BE2C (cell line): ENCODE results near the gene SLCO6A1.

ENCODE experiments used
- DNase-seq: peaks from one replicate; pipeline ENCODE4 v3.0.0-alpha.2; 2020
- H3K27me3 ChIP-seq: fragments of 250-450 bp; sonication (Bioruptor Pico); 2 replicates; pipeline ENCODE4 v1.5.1; 2020; ENCODE audit warnings: mild to moderate bottlenecking
- H3K36me3 ChIP-seq: fragments of 250-450 bp; sonication (Bioruptor Pico); 2 replicates; pipeline ENCODE4 v1.5.1; 2020; ENCODE audit warnings: mild to moderate bottlenecking
- H3K4me1 ChIP-seq: fragments of 250-450 bp; sonication (Bioruptor Pico); 2 replicates; pipeline ENCODE4 v1.5.1; 2020
- H3K4me3 ChIP-seq: 2 replicates; pipeline ENCODE4 v1.5.1; 2011; ENCODE audit warnings: low read depth, low read length
- H3K9me3 ChIP-seq: fragments of 250-450 bp; sonication (Bioruptor Pico); 2 replicates; pipeline ENCODE4 v1.5.1; 2020
- TF ChIP-seq, protein P1 (sequence below): IDR thresholded peaks from 2 replicates; pipeline ENCODE4 v1.5.1; 2012; ENCODE audit warnings: mild to moderate bottlenecking, low read depth, low read length

SLCO6A1 gene

DNA sequence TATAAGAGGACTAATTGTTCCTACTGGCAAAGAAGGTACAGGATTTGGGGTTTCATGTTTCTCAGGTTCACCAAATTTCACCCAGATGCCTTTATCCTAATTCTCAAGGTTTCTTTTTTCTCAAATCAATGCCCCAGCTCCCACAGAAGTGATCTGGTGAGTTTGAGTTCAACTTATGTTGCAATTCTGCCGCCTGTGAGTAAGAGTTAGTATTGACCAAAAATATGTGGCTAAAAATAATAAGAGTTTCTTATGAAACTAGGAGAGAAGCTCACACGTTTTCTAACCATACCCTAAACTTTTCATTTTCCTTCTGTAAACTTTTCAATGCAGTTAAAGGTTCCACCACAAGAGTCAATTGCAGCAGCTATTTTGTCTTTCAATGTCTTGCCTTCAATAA, 15.1 kb downstream of the SLCO6A1 start:
- TF ChIP-seq, protein P1, sequence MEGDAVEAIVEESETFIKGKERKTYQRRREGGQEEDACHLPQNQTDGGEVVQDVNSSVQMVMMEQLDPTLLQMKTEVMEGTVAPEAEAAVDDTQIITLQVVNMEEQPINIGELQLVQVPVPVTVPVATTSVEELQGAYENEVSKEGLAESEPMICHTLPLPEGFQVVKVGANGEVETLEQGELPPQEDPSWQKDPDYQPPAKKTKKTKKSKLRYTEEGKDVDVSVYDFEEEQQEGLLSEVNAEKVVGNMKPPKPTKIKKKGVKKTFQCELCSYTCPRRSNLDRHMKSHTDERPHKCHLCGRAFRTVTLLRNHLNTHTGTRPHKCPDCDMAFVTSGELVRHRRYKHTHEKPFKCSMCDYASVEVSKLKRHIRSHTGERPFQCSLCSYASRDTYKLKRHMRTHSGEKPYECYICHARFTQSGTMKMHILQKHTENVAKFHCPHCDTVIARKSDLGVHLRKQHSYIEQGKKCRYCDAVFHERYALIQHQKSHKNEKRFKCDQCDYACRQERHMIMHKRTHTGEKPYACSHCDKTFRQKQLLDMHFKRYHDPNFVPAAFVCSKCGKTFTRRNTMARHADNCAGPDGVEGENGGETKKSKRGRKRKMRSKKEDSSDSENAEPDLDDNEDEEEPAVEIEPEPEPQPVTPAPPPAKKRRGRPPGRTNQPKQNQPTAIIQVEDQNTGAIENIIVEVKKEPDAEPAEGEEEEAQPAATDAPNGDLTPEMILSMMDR, result no peak

DNA sequence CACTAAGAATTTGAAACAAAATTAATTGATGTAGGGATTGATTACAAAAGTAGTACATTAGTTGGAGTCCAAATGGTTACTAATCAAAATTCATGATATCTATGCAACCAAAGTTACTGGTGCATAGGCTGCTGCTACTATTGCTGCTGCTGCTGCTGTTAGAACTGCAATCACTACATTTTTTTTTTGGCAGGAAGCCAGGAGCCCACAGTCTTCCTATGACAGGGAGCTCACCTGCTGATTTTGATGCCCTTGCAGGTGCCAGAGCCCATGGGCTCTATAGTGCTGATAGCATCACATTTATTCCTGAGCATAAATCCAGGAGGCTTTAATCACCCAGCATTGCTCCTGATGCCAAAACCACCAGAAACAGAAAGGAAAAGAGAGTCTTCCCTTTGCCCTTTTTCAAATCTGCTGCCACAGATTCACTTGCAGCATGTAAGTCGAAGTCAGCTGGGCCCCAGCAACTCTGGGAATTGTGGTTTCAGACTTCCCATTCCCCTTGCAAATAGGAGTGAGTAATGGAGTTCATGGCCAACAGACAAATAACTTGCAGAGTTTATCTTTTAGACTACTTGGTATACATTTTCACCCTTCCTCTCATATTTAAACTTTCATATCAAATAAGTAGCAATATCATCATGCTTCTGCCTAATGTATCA, 17.6 kb downstream of the SLCO6A1 start:
- TF ChIP-seq, protein P1, result no peak
- Histone ChIP-seq H3K36me3 (no peaks in the 10 kb centered on the region), H3K9me3 (no peaks in the 10 kb centered on the region), H3K4me3 (no peak overlapping the region), H3K27me3 (no peaks in the 10 kb centered on the region), H3K4me1 (no peaks in the 10 kb centered on the region)
- no peak for DNase-seq

More for the DNA sequence above, 15.1 kb downstream of the SLCO6A1 start:
- Histone ChIP-seq H3K36me3 (no peaks in the 10 kb centered on the region), H3K4me1 (no peaks in the 10 kb centered on the region), H3K27me3 (no peaks in the 10 kb centered on the region), H3K9me3 (no peaks in the 10 kb centered on the region), H3K4me3 (no peak overlapping the region)
- DNase-seq, result no peak

- TF ChIP-seq, protein P1, result no peak
- H3K9me3 ChIP-seq, result no peaks in the 10 kb centered on the region
- DNase-seq, result no peak
These were observed 45.1 kb downstream of the SLCO6A1 start for GRCh38 chr5:102453716-102454115.

DNA sequence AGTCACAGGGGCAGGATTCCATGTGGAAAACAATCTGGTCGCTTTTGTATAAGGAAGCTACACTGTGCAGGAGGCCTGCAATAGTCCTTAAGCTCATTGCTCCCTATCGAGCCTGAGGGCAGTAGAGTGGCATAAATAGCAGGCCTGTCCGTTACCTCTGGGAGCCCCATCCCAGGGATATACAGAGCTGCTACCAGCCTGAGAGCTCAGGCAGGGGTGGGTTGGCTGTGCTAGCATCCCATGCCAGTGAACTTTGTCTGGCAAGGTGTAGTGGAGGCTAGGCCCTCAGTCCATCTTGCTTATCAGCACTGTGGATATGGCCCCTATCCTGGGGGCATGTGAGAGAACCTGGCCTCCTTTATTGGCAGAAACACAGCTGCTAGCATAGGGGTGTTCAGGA, 47.7 kb downstream of the SLCO6A1 start:
- Histone ChIP-seq H3K9me3 (no peaks in the 10 kb centered on the region), H3K4me1 (no peaks in the 10 kb centered on the region), H3K4me3 (no peak overlapping the region), H3K27me3 (no peaks in the 10 kb centered on the region), H3K36me3 (no peaks in the 10 kb centered on the region)
- TF ChIP-seq, protein P1, result no peak
- DNase-seq, result no peak

More at GRCh38 chr5:102453716-102454115, 45.1 kb downstream of the SLCO6A1 start:
- Histone ChIP-seq H3K4me3 (no peak overlapping the region), H3K4me1 (no peaks in the 10 kb centered on the region), H3K27me3 (no peaks in the 10 kb centered on the region), H3K36me3 (no peaks in the 10 kb centered on the region)

GRCh38 chr5:102450313-102450990, 48.3 kb downstream of the SLCO6A1 start:
- Histone ChIP-seq H3K9me3 (no peaks in the 10 kb centered on the region), H3K4me3 (no peak overlapping the region), H3K36me3 (no peaks in the 10 kb centered on the region), H3K27me3 (no peaks in the 10 kb centered on the region), H3K4me1 (no peaks in the 10 kb centered on the region)
- TF ChIP-seq, protein P1, result peak; percentile 62
- peak; percentile 31 for DNase-seq

DNA sequence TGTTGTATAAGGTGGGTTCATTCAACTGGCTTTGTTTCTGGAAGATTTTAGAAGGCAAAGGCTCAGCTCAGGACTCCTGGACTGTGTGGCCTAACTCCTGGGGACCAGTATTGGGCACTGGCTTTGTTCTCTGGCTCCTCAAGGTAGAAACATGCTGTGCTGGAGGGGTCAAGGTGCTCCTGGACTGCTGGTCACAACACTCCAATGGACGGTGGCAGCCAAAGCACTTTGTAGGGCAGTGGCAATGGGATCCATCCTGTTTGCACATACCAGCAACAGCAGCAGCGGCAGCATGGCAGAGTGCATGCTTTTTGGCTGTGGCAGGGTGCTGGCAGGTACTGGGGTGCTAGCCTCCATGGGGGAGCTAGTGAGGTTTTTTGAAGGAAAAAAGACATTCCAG, 65.3 kb downstream of the SLCO6A1 start:
- Histone ChIP-seq H3K4me1 (no peaks in the 10 kb centered on the region), H3K4me3 (no peak overlapping the region), H3K36me3 (no peaks in the 10 kb centered on the region), H3K9me3 (no peaks in the 10 kb centered on the region), H3K27me3 (no peaks in the 10 kb centered on the region; the same call in 1 of the 2 replicates)
- TF ChIP-seq, protein P1, result no peak
- DNase-seq, result no peak
